LNCAP (cell line): ENCODE measurements around the gene AMFR.

Experiments
- CTCF ChIP-seq: fragments of 450-650 bp; IDR thresholded peaks from 2 replicates; pipeline ENCODE4 v1.5.1; 2017; ENCODE audit warnings: mild to moderate bottlenecking

Gene AMFR

GRCh38 chr16:56346131-56346890 lies 79.0 kb downstream of the AMFR start:
- no peak for TF ChIP-seq CTCF

GRCh38 chr16:56345406-56346050 lies 79.8 kb downstream of the AMFR start:
- no peak for TF ChIP-seq CTCF

GRCh38 chr16:56344518-56345405 lies 80.6 kb downstream of the AMFR start:
- TF ChIP-seq CTCF: no peak

GRCh38 chr16:56343661-56344517 lies 81.5 kb downstream of the AMFR start:
- no peak for TF ChIP-seq CTCF

GRCh38 chr16:56341656-56342399 lies 83.5 kb downstream of the AMFR start:
- TF ChIP-seq CTCF: no peak

GRCh38 chr16:56340864-56341365 lies 84.4 kb downstream of the AMFR start:
- no peak for TF ChIP-seq CTCF
